ENCODE results near the gene AQP1.

- TF ChIP-seq EZH2 (IDR thresholded peaks at IDR 0.05; ENCODE audit: insufficient read depth, poor library complexity, severe bottlenecking) = no peak
- TF ChIP-seq EZH2phosphoT487 (IDR thresholded peaks at IDR 0.05; ENCODE audit: insufficient read depth, low read depth) = no peak
Observed at GRCh38 chr7:30887464-30887872, 24.2 kb upstream of the AQP1 start.
